ENCODE measurements around the gene IPO8.
A peak's percentile ranks its signal among the peaks of the same experiment; 100 is the strongest.

IPO8 gene

GRCh38 chr12:30729547-30729946, 33.9 kb upstream of the IPO8 start:
- no peak for TF ChIP-seq CTCF (IDR thresholded peaks at IDR 0.05; ENCODE audit: insufficient read depth, low read depth, low read length, missing control alignments)
- H3K4me3 ChIP-seq (ENCODE audit: low read length) = no peak overlapping the region
- no peak for DNase-seq (ENCODE audit: low read depth)

GRCh38 chr12:30726647-30727046, 31.0 kb upstream of the IPO8 start:
- H3K4me3 ChIP-seq (ENCODE audit: low read length) = no peak overlapping the region
- no peak for DNase-seq (ENCODE audit: low read depth)
- no peak for TF ChIP-seq CTCF (IDR thresholded peaks at IDR 0.05; ENCODE audit: insufficient read depth, low read depth, low read length, missing control alignments)

GRCh38 chr12:30725739-30726138, 30.1 kb upstream of the IPO8 start:
- DNase-seq (ENCODE audit: low read depth) = peak; percentile 75
- TF ChIP-seq CTCF (IDR thresholded peaks at IDR 0.05; ENCODE audit: insufficient read depth, low read depth, low read length, missing control alignments) = no peak
- no peak overlapping the region for H3K4me3 ChIP-seq (ENCODE audit: low read length)

GRCh38 chr12:30719060-30719459, 23.4 kb upstream of the IPO8 start:
- peak; percentile 39 for DNase-seq (ENCODE audit: low read depth)
- no peak for TF ChIP-seq CTCF (IDR thresholded peaks at IDR 0.05; ENCODE audit: insufficient read depth, low read depth, low read length, missing control alignments)
- H3K4me3 ChIP-seq (ENCODE audit: low read length) = no peak overlapping the region

GRCh38 chr12:30707613-30708342, 12.1 kb upstream of the IPO8 start:
- DNase-seq (ENCODE audit: low read depth) = no peak
- TF ChIP-seq CTCF (IDR thresholded peaks at IDR 0.05; ENCODE audit: insufficient read depth, low read depth, low read length, missing control alignments) = no peak
- H3K4me3 ChIP-seq (ENCODE audit: low read length) = no peak overlapping the region

- no peak overlapping the region for H3K4me3 ChIP-seq (ENCODE audit: low read length)
- DNase-seq (ENCODE audit: low read depth) = no peak
- TF ChIP-seq CTCF (IDR thresholded peaks at IDR 0.05; ENCODE audit: insufficient read depth, low read depth, low read length, missing control alignments) = no peak
Measured at GRCh38 chr12:30706476-30706875, 10.8 kb upstream of the IPO8 start.

GRCh38 chr12:30701056-30701455, 5.4 kb upstream of the IPO8 start:
- H3K4me3 ChIP-seq (ENCODE audit: low read length) = no peak overlapping the region
- DNase-seq (ENCODE audit: low read depth) = no peak
- TF ChIP-seq CTCF (IDR thresholded peaks at IDR 0.05; ENCODE audit: insufficient read depth, low read depth, low read length, missing control alignments) = no peak

Measured in epithelial cell of esophagus (primary cell).